ENCODE results near the gene DNAH12.
"Not testable (repeated sequence)": the region's sequence is repeated elsewhere in the genome, so short reads cannot be mapped to it uniquely, and the experiment has no call there.

DNAH12 gene

DNA sequence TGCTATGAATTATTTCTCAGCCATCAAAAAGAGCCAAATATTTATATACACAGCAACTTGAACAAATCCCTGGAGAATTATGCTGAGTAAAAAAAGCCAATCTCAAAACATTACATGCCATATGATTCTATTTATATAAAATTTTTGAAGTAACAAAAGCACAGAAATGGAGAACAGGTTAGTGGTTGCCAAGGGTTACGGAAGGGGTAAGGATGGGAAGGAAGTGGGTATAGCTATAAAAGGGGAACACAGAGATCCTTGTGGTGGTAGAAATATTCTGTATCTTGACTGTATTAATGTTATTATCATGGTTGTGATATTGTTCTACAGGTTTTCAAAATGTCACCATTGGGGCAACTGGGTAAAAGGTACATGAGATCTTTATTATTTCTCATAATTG lies 189.4 kb downstream of the DNAH12 start:
- no peak for DNase-seq
- Histone ChIP-seq H3K36me3 (ENCODE audit: control insufficient read depth, insufficient read depth, low read length) (no peaks in the 10 kb centered on the region), H3K27me3 (ENCODE audit: insufficient read depth, low read length, poor library complexity) (no peaks in the 10 kb centered on the region), H3K79me1 (ENCODE audit: low read length) (no peaks in the 10 kb centered on the region), H3K23ac (ENCODE audit: low read length) (no peak overlapping the region), H2AK5ac (ENCODE audit: low read length) (no peak overlapping the region), H3K56ac (ENCODE audit: low read length) (no peak overlapping the region), H3K27ac (ENCODE audit: low read depth, low read length) (no peak overlapping the region), H2BK5ac (ENCODE audit: low read length) (no peak overlapping the region), H3K18ac (ENCODE audit: low read length) (no peak overlapping the region), H2BK120ac (ENCODE audit: low read depth, low read length) (no peak overlapping the region), H4K5ac (ENCODE audit: low read length) (no peak overlapping the region), H3K9ac (ENCODE audit: low read length) (no peak overlapping the region), H3K4me1 (ENCODE audit: control insufficient read depth, low read depth, low read length) (no peaks in the 10 kb centered on the region), H2BK15ac (replicated peaks; ENCODE audit: low read depth) (no peak overlapping the region), H4K8ac (ENCODE audit: low read depth, low read length) (no peak overlapping the region), H3K79me2 (ENCODE audit: control insufficient read depth, insufficient read depth, low read length) (no peaks in the 10 kb centered on the region), H3K4me2 (ENCODE audit: low read length) (no peak overlapping the region), H3K4me3 (ENCODE audit: low read length) (no peak overlapping the region), H3K4ac (ENCODE audit: low read depth, low read length) (no peak overlapping the region)
- WGBS (ENCODE audit: extremely low coverage, insufficient coverage, low lambda C conversion rate): no CpG with 5 or more reads among the region's 1 CpG

DNA sequence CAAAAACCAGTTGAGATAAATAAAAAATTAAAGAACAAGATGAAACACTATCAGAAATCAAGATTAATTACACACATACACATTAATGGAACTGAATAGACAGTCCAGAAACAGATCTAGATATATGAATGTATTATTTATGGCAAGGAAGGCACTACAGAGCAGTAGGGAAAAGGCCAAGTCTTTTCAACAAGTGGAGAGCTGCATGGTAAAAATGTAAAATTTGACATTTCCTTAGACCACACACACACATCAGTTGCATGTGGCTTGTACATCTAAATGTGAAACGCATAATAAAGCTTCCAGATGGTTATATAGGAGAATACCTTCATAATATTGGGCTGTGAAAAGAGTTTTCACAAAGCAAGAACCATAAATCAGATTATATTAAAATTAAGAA lies 193.9 kb downstream of the DNAH12 start:
- Histone ChIP-seq H3K4me2 (ENCODE audit: low read length) (no peak overlapping the region), H3K23ac (ENCODE audit: low read length) (no peak overlapping the region), H2BK120ac (ENCODE audit: low read depth, low read length) (no peak overlapping the region)

DNA sequence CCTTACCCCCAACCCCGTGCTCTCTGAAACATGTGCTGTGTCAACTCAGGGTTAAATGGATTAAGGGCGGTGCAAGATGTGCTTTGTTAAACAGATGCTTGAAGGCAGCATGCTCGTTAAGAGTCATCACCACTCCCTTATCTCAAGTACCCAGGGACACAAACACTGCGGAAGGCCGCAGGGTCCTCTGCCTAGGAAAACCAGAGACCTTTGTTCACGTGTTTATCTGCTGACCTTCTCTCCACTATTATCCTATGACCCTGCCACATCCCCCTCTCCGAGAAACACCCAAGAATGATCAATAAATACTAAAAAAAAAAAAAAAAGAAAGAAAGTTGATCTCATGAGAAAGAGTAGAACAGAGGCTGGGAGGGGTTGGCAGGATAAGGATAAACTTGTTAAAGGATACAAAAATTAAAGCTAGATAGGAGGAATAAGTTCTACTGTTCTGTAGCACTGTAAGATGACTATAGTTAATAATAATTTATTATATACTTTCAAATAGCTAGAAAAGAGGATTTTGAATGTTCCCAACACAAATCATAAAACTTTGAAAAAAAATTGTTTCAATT lies 205.0 kb downstream of the DNAH12 start:
- no CpG with 5 or more reads among the region's 7 CpGs for WGBS (ENCODE audit: extremely low coverage, insufficient coverage, low lambda C conversion rate)
- H2BK15ac ChIP-seq (replicated peaks; ENCODE audit: low read depth); H3K79me1 ChIP-seq (ENCODE audit: low read length); H3K79me2 ChIP-seq (ENCODE audit: control insufficient read depth, insufficient read depth, low read length); H3K4me3 ChIP-seq (ENCODE audit: low read length); H3K9ac ChIP-seq (ENCODE audit: low read length); H2BK5ac ChIP-seq (ENCODE audit: low read length); H3K18ac ChIP-seq (ENCODE audit: low read length); H2AK5ac ChIP-seq (ENCODE audit: low read length); H3K27me3 ChIP-seq (ENCODE audit: insufficient read depth, low read length, poor library complexity); H3K4ac ChIP-seq (ENCODE audit: low read depth, low read length); H4K8ac ChIP-seq (ENCODE audit: low read depth, low read length); DNase-seq; H4K5ac ChIP-seq (ENCODE audit: low read length); H3K23ac ChIP-seq (ENCODE audit: low read length); H3K56ac ChIP-seq (ENCODE audit: low read length); H2BK120ac ChIP-seq (ENCODE audit: low read depth, low read length); H3K4me2 ChIP-seq (ENCODE audit: low read length); H3K36me3 ChIP-seq (ENCODE audit: control insufficient read depth, insufficient read depth, low read length); H3K4me1 ChIP-seq (ENCODE audit: control insufficient read depth, low read depth, low read length); H3K27ac ChIP-seq (ENCODE audit: low read depth, low read length): not testable (repeated sequence)

More for the DNA sequence above, 193.9 kb downstream of the DNAH12 start:
- no peaks in the 10 kb centered on the region for H3K27me3 ChIP-seq (ENCODE audit: insufficient read depth, low read length, poor library complexity)
- no peak overlapping the region for H2BK15ac ChIP-seq (replicated peaks; ENCODE audit: low read depth)
- H3K79me1 ChIP-seq (ENCODE audit: low read length): no peaks in the 10 kb centered on the region
- H3K18ac ChIP-seq (ENCODE audit: low read length): no peak overlapping the region
- H3K79me2 ChIP-seq (ENCODE audit: control insufficient read depth, insufficient read depth, low read length): no peaks in the 10 kb centered on the region
- no peak for DNase-seq
- WGBS (ENCODE audit: extremely low coverage, insufficient coverage, low lambda C conversion rate): no CpG with 5 or more reads among the region's 1 CpG
- H3K4ac ChIP-seq (ENCODE audit: low read depth, low read length): no peak overlapping the region
- H3K9ac ChIP-seq (ENCODE audit: low read length): no peak overlapping the region
- no peak overlapping the region for H3K27ac ChIP-seq (ENCODE audit: low read depth, low read length)
- no peak overlapping the region for H4K5ac ChIP-seq (ENCODE audit: low read length)
- H3K36me3 ChIP-seq (ENCODE audit: control insufficient read depth, insufficient read depth, low read length): no peaks in the 10 kb centered on the region
- H2BK5ac ChIP-seq (ENCODE audit: low read length): no peak overlapping the region
- H3K4me1 ChIP-seq (ENCODE audit: control insufficient read depth, low read depth, low read length): no peaks in the 10 kb centered on the region
- H3K56ac ChIP-seq (ENCODE audit: low read length): no peak overlapping the region
- H3K4me3 ChIP-seq (ENCODE audit: low read length): no peak overlapping the region
- H2AK5ac ChIP-seq (ENCODE audit: low read length): no peak overlapping the region
- no peak overlapping the region for H4K8ac ChIP-seq (ENCODE audit: low read depth, low read length)

DNA sequence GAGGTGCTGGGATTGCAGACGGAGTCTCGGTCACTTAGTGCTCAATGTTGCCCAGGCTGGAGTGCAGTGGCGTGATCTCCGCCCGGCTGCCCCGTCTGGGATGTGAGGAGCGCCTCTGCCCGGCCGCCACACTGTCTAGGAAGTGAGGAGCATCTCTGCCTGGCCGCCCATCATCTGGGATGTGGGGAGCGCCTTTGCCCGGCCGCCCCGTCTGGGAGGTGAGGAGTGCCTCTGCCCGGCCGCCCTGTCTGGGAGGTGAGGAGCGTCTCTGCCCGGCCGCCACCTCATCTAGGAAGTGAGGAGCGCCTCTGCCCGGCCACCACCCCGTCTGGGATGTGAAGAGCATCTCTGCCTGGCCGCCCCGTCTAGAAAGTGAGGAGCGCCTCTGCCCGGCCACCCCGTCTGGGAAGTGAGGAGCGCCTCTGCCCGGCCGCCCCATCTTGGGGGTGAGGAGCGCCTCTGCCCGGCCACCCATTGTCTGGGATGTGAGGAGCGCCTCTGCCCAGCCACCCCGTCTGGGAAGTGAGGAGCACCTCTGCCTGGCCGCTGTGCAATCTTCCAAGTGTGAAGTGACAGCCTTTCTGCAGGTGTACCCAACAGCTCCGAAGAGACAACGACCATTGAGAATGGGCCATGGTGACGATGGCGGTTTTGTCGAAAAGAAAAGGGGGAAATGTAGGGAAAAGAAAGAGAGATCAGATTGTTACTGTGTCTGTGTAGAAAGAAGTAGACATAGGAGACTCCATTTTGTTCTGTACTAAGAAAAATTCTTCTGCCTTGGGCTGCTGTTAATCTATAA lies 205.7 kb downstream of the DNAH12 start:
- not testable (repeated sequence) for H3K79me2 ChIP-seq (ENCODE audit: control insufficient read depth, insufficient read depth, low read length); H3K4me3 ChIP-seq (ENCODE audit: low read length); H3K36me3 ChIP-seq (ENCODE audit: control insufficient read depth, insufficient read depth, low read length); H4K8ac ChIP-seq (ENCODE audit: low read depth, low read length); H2BK120ac ChIP-seq (ENCODE audit: low read depth, low read length); H3K56ac ChIP-seq (ENCODE audit: low read length); H3K27ac ChIP-seq (ENCODE audit: low read depth, low read length); H4K5ac ChIP-seq (ENCODE audit: low read length); H2BK15ac ChIP-seq (replicated peaks; ENCODE audit: low read depth); H3K23ac ChIP-seq (ENCODE audit: low read length); H3K4ac ChIP-seq (ENCODE audit: low read depth, low read length); H3K4me1 ChIP-seq (ENCODE audit: control insufficient read depth, low read depth, low read length); H3K9ac ChIP-seq (ENCODE audit: low read length); H3K79me1 ChIP-seq (ENCODE audit: low read length); DNase-seq; H3K4me2 ChIP-seq (ENCODE audit: low read length); H2AK5ac ChIP-seq (ENCODE audit: low read length); H3K18ac ChIP-seq (ENCODE audit: low read length); H3K27me3 ChIP-seq (ENCODE audit: insufficient read depth, low read length, poor library complexity); H2BK5ac ChIP-seq (ENCODE audit: low read length)
- WGBS (ENCODE audit: extremely low coverage, insufficient coverage, low lambda C conversion rate): no CpG with 5 or more reads among the region's 40 CpGs

DNA sequence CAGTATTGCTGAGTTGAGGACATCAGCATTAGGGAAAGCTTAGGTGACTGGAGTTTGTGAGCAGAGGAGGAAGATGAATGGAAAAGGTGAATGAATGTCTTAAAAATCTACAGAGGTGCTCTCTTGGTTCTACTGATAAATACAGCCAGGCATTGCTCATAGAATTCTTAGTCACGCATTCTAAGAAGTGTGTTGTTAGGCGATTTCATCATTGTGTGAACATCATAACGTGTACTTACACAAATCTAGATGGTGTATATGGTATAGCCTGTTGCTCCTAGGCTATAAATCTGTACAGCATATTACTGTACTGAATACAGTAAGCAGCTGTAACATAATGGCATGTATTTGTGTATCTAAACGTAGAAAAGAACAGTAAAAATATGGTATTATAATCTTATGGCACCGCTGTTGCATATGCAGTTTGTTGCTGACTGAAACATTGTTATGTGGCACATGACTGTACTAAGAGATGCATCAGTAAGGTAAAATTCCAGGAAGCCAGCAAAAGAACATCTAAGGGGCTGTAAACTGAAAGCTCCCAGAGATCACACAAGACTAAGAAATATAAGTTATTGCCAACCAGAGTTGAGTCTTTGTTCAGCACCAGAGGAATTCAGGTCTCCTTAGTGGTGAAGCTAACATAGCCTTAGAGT lies 208.7 kb downstream of the DNAH12 start:
- no peaks in the 10 kb centered on the region for H3K4me1 ChIP-seq (ENCODE audit: control insufficient read depth, low read depth, low read length)
- H3K4me2 ChIP-seq (ENCODE audit: low read length): no peak overlapping the region
- no peak overlapping the region for H2BK15ac ChIP-seq (replicated peaks; ENCODE audit: low read depth)
- no peak overlapping the region for H2BK120ac ChIP-seq (ENCODE audit: low read depth, low read length)
- H3K27me3 ChIP-seq (ENCODE audit: insufficient read depth, low read length, poor library complexity): no peaks in the 10 kb centered on the region
- H3K56ac ChIP-seq (ENCODE audit: low read length): no peak overlapping the region
- no CpG with 5 or more reads among the region's 5 CpGs for WGBS (ENCODE audit: extremely low coverage, insufficient coverage, low lambda C conversion rate)
- no peaks in the 10 kb centered on the region for H3K36me3 ChIP-seq (ENCODE audit: control insufficient read depth, insufficient read depth, low read length)
- no peak overlapping the region for H4K5ac ChIP-seq (ENCODE audit: low read length)
- H3K4ac ChIP-seq (ENCODE audit: low read depth, low read length): no peak overlapping the region
- H3K27ac ChIP-seq (ENCODE audit: low read depth, low read length): no peak overlapping the region
- H3K4me3 ChIP-seq (ENCODE audit: low read length): no peak overlapping the region
- no peak overlapping the region for H3K18ac ChIP-seq (ENCODE audit: low read length)
- no peaks in the 10 kb centered on the region for H3K79me2 ChIP-seq (ENCODE audit: control insufficient read depth, insufficient read depth, low read length)
- H2BK5ac ChIP-seq (ENCODE audit: low read length): no peak overlapping the region
- H3K79me1 ChIP-seq (ENCODE audit: low read length): no peaks in the 10 kb centered on the region
- H4K8ac ChIP-seq (ENCODE audit: low read depth, low read length): no peak overlapping the region
- no peak overlapping the region for H3K9ac ChIP-seq (ENCODE audit: low read length)
- no peak for DNase-seq
- no peak overlapping the region for H3K23ac ChIP-seq (ENCODE audit: low read length)
- no peak overlapping the region for H2AK5ac ChIP-seq (ENCODE audit: low read length)
